Stimulated activated CD8-positive, alpha-beta memory T cell treated with anti-CD3 and anti-CD28 coated beads, Interleukin-7, amount 100 ng/mL, for 48 hours (primary cell): Measurements from ENCODE around the gene ASPSCR1.

Source experiments
- DNase-seq, 2 donors: peaks; one replicate each; pipeline ENCODE4 v3.0.0-alpha.2; 2020; ENCODE audit warnings: low read depth in 1 of 2; ENCODE audit errors: extremely low read depth in 1 of 2

ASPSCR1 gene

GRCh38 chr17:81960130-81960958, 17.1 kb upstream of the ASPSCR1 start:
- no peak for DNase-seq

- no peak for DNase-seq
Measured at GRCh38 chr17:81961087-81961511, 16.3 kb upstream of the ASPSCR1 start, which contains the start of gene NOTUM. NOTUM (minus strand) TSS chr17:81961187; CDS start chr17:81960909, 278 bp downstream.

GRCh38 chr17:81961521-81962498, 15.6 kb upstream of the ASPSCR1 start:
- DNase-seq: no peak

GRCh38 chr17:81962499-81963441, 14.7 kb upstream of the ASPSCR1 start:
- no peak for DNase-seq

GRCh38 chr17:81964081-81964849, 13.2 kb upstream of the ASPSCR1 start:
- no peak for DNase-seq

- no peak for DNase-seq
Measured at GRCh38 chr17:81966343-81967243, 10.8 kb upstream of the ASPSCR1 start.

GRCh38 chr17:81967244-81967532, 10.2 kb upstream of the ASPSCR1 start:
- DNase-seq: no peak

- DNase-seq: peak; percentile 76 to 82
Measured at GRCh38 chr17:81967533-81968395, 9.7 kb upstream of the ASPSCR1 start.

- no peak for DNase-seq
Measured at GRCh38 chr17:81968396-81968745, 9.1 kb upstream of the ASPSCR1 start.

GRCh38 chr17:81968850-81969812, 8.3 kb upstream of the ASPSCR1 start:
- DNase-seq: no peak

GRCh38 chr17:81973432-81973831, 4.0 kb upstream of the ASPSCR1 start:
- DNase-seq: no peak

GRCh38 chr17:81976332-81977210, 858 bp upstream of the ASPSCR1 start:
- DNase-seq: no peak

- DNase-seq: no peak
Measured at GRCh38 chr17:81978524-81979298, 1.3 kb downstream of the ASPSCR1 start.

- DNase-seq: no peak
Measured at GRCh38 chr17:81980122-81980521, 2.7 kb downstream of the ASPSCR1 start.

- no peak for DNase-seq
Measured at GRCh38 chr17:81980707-81981343, 3.4 kb downstream of the ASPSCR1 start.
